Fibroblast of skin of back (primary cell): ENCODE measurements around the gene SPOCK1.

ENCODE experiments used
- DNase-seq: peaks from one replicate; pipeline ENCODE4 v3.0.0-alpha.2; 2013

SPOCK1 gene

GRCh38 chr5:137320056-137321045 is 178.8 kb downstream of the SPOCK1 start:
- DNase-seq: peak; percentile 74

GRCh38 chr5:137318027-137318426 is 181.1 kb downstream of the SPOCK1 start:
- no peak for DNase-seq

GRCh38 chr5:137316346-137316736 is 182.8 kb downstream of the SPOCK1 start:
- peak; percentile 42 for DNase-seq

DNA sequence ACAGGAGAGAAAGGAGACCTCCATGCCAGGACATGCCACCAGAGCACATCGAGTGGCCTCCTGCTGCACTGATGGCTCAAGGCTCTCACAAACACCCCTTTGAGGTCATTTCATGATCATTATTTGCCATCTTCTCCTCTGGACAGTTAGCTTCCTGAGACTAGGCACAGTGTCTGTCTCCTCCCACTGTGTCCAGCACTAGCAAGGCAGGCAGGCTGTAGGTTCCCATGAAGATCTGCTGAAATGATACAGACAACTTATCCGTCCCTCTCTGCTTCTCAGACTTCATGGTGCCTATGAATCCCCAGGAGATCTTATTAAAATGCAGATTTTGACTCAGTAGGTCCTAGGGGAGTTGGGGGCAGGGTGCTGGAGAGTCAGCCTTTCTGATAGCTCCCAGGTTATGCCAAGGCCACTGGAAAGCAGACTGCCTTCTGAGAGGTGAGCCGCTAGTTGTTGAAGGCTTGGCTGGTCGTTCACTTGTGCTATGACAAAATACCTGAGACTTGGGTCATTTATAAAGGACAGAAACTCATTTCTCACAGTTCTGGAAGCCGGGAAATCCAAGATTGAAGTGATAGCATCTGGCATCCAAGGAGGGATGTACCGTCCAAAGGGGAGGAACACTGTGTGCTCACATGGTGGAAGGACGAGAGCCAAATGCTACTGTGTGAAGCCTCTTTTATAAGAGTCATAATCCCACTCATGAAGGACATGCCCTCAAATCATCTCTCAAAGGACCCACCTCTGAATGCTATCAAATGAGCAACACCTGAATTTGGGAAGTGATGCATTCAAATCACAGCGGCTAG is 183.4 kb downstream of the SPOCK1 start:
- no peak for DNase-seq

DNA sequence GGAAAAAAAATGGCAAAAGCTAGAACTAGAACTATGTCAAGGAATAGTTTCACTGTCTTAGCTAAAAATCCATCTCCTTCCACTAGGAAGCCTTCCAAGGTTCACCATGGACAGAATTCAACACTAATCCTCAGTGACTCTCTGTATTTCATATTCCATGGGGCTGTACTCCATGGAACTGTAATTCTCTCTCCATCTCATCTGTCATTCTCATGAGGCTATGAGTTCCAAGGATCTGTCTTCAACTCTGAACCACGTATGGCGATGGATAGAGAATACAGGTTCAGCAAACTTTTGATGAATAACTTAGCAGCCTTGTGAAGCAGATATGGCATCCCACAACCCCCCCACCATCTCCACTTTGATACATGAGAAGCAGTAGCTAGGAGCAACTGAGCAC is 184.0 kb downstream of the SPOCK1 start:
- DNase-seq: no peak

GRCh38 chr5:137313526-137314175 is 185.5 kb downstream of the SPOCK1 start:
- DNase-seq: no peak

GRCh38 chr5:137312011-137312410 is 187.1 kb downstream of the SPOCK1 start:
- no peak for DNase-seq

DNA sequence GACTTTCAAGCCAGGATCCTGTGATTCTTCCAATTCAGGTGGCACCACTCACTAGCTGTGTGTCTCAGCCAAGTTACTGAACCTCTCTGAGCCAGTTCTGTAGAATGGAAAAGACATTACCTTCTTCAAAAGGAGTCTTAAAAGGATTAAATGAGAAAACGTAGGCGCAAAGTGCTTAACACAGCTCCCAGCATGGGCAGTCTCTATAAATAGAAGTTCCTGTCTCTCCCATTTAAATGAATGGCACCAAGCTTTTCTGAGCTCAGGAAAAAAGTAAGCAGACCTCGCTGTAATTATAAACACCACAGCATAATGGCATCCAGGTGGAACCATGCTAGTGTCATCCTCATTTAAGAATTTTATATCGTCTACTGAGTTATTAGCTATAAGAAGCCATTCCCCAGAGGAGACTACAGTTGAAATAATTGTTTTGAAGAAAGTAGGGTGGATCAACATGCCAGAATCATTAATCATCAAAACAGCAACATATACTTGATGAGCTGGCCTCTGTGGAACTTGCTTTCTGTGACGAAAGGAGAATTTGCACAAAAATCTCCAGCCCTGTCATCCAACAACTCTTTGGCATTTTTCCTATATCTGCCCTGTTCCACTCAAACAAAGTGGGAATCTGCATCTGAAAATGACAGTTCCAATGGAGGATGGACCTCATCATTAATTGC is 188.9 kb downstream of the SPOCK1 start:
- DNase-seq: peak; percentile 98

DNA sequence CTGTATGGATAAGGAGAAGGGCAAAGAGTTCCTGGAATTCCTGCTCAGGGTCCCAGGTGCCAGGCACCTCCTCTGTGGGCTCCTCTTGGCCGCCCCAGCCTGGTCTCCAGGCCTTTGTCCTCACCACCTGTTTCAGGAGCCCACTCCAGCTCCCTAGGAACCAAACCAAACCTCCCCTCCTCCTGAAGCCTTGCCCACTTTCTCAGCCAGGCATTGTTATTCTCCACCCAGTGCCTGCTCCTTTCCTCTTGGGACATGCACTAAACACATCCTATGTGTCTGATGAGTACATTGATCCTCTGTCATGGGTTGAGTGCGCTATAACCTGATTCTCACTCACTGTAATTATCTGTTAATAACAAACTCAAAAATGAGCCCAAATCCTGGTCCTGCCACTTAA is 189.8 kb downstream of the SPOCK1 start:
- DNase-seq: no peak

DNA sequence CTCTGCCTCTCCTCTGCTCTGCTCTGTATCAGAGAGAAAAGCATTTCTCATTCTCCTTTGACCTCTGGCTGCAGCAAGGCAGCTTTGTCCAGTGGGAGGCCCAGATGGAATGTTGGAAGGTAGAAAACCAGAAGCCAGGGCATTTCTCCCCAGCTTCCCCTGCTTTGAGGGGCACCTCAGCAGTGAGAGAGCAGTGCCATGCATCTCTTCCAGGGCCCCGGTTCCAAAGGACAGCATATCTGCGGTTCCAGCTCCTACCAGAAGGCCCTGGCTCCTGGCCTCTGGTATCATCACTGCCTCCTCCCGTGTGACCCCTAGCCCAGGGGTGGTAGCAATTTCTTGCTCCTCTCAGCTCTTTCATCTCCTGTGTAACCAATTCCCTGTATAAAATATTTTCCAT is 190.8 kb downstream of the SPOCK1 start:
- no peak for DNase-seq

- DNase-seq: no peak
These were observed 192.2 kb downstream of the SPOCK1 start for GRCh38 chr5:137306903-137307302.

DNA sequence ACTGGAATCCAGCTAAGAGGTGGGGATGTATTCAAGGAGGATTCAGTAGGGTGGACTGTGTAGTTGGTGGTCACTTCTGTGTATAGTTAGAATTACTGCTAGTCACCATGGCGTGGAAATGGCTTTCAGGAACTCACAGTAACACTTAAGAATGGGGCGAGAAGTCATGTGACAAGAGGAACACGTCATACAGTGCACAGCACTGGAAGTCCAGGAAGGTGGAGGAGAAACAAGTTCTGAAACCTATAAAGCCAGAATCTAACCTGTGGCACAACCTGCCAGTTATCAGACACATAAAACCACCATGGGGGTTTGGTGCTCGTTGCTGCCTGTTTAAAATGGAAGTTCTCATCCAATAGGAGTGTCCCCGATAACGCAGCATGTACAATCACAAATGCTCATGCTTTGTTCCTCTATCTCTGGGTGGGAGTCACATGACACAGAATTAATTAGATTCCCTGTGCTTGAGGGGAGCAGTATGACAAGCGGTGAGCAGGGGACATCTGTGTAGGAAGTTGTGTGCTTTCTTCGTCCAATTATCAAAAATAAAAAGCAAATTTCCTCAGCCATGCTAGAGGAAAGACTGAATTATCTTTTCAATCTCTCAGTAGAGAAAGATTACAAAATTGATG is 193.0 kb downstream of the SPOCK1 start:
- DNase-seq: no peak

DNA sequence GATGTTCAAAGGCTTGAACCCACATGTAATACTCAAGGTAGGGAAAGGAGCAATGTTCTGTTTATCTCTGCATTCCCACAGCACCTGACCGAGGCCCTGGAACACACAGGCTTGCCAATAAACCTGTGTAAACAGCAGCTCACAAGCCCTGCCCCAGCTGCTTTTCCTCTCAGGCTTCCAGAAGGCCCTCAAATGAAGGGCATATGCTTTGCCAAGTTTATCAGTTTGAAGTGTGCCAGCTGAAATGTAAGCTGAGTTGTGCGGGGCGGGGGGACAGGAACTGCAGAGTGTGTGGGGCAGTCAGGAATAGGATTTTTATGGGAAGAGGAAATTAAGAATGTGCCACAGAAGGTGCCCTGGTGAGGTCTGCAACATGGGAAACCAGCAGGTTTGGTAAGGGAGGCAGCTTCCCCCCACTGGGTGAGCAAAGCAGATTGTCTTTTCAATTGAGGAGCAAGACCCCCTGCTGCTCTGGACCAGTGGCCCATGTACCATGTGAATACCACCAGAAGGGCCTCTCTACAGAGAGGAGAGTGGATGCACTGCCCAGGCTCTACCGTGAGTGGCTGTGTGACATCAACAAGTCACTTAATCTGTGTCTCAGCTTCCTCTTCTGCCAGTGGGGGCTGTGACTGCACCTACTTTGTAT is 194.8 kb downstream of the SPOCK1 start:
- no peak for DNase-seq

DNA sequence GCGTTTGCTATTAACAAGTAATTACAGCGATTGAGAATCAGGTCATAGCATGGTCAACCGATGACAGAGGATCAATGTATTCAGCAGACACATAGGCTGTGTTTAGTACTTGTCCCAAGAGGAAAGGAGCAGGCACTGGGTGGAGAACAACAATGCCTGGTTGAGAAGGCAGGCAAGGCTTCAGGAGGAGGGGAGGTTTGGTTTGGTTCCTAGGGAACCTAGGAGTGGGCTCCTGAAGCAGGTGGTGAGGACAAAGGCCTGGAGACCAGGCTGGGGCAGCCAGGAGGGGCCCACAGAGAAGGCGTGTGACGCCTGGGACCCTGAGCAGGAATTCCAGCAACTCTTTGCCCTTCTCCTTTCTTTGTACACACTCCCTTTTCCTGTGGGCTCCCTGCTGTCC is 195.6 kb downstream of the SPOCK1 start:
- no peak for DNase-seq

DNA sequence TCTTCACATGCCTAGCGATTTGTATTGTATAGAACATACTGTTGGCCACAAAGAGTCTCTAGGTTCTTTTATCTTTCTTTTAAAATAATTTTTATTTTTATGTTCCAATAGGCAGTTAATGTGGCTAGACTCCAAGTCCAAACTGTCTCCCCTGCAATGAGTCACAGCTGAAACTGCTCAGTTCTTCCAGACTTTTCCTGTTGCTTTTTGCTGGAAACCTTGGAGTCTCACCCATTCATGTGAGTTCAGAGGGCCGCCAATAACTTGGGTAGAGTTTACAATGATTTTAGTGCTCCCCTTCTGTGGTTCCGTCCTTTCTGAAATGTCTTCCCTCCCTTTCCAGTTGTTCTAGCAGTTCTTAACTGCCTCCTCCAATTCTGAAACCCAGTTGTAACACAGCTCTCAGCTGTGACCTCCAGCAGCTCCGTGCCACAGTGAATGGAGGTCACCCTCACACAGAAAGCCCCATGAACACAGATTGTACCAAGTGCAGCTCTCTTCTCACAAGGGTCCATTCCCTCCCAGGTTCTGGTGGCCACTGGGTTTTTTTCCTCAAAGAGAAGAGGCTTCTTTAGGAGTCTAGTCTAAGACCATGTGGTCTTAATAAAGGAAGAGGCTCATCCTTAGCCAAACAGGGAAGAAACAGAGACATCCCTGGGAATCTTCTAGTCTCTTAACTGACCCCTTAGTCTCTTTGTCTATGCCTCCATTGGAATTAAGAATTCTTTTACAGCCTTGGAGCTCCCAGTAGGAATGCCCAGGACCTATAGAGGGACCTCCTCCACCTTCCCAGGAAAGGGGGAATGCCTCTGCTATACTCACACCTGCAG is 198.5 kb downstream of the SPOCK1 start:
- DNase-seq: peak; percentile 82

DNA sequence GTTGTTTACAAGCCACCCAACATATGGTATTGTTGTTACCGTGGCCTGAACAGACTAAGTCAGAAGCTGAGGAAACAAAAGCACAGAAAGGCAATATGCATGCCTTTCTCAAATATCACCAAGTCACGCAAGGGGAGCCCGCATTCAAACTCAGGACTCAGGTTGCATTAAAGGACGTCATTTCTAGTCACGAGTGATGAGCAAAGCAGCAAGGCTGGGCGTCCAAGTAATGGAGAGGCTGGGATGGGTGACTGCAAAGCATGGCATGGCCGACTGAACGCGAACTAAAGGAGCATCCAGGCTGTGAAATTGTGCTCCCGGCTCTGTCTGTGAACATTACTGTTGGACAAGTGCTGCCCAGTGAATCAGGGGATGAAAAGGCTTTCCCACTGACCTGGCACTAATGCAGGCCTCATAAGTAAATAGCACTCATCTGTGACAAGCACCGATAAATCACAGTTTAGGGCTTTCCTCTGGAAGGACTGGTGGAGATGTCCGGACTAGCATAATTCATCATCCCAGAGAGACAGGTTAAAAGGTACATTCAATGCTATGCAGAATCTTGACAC is 202.8 kb downstream of the SPOCK1 start:
- no peak for DNase-seq

GRCh38 chr5:137294604-137295003 is 204.5 kb downstream of the SPOCK1 start:
- DNase-seq: no peak

- no peak for DNase-seq
These were observed 206.6 kb downstream of the SPOCK1 start for GRCh38 chr5:137292461-137293027.

- DNase-seq: no peak
These were observed 207.7 kb downstream of the SPOCK1 start for GRCh38 chr5:137291436-137291835.

GRCh38 chr5:137291031-137291430 is 208.1 kb downstream of the SPOCK1 start:
- DNase-seq: no peak
